Stimulated activated CD8-positive, alpha-beta memory T cell treated with anti-CD3 and anti-CD28 coated beads, Interleukin-15, amount 100 ng/mL, for 24 hours (primary cell): Measurements from ENCODE around the gene TRIM46.
A peak's percentile ranks its signal among the peaks of the same experiment; 100 is the strongest.
"Not testable (repeated sequence)": the region's sequence is repeated elsewhere in the genome, so short reads cannot be mapped to it uniquely, and the experiment has no call there.

Experiments used
- DNase-seq: peaks from one replicate; pipeline ENCODE4 v3.0.0-alpha.2; 2020; ENCODE audit warnings: low read depth

The TRIM46 gene

GRCh38 chr1:155137154-155137949 is 36.3 kb upstream of the TRIM46 start:
- no peak for DNase-seq

DNA sequence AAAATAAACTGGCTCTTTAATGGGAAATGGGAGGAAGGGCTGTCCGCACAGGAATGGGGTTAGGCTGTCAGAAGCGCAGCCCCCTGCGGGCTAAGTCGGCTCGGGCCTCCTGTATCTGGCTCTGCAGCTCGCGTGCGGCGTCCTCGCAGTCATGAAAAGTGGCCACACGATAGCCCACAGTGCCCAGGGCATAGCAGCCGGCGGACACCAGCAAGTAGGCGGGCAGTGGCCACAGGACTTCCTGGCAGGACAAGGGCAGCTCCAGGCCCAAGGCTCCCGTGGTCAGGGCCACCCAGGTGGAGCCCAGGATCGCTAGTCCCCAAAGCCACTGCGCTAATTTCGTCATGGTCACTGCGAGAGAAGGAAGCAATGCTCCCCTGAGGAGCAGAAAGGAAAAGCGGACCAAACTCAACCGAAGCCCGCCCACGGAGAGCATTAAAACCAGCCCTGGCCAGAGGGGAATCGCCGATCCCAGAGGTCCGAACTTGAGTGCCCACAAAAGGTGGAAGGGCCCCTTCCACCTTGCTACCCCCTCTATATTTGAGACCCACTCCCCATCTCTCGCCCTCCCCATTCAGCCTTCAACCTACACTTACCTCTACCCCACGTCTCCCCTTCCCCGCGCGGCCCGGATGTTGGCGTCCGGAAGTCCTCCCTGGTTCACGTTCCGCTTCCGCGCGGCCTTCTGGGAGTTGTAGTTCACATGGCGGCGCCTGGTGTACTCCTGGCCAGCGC is 33.6 kb upstream of the TRIM46 start, which contains the start of gene DPM3:
Gene DPM3, minus strand, starts transcription at position 637 of the 735 bp plus-strand sequence. Its CDS starts 291 bp downstream, at position 346.
- DNase-seq = peak; percentile 78

DNA sequence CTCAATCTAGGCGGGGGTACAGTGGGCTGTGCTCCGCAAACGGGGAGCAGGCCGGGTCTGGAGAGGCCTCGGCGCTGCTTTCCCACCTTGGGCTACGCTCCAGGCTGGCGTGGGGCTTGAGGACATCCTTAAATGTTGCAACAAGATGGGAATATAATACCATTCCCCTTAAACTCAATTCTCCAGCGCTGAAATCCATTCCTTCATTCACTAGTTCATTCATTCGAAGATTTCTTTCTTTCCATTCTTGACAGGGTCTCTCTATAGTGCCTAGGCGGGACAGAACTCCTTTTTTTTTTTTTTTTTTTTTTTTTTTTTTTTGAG is 33.1 kb upstream of the TRIM46 start:
- no peak for DNase-seq

DNA sequence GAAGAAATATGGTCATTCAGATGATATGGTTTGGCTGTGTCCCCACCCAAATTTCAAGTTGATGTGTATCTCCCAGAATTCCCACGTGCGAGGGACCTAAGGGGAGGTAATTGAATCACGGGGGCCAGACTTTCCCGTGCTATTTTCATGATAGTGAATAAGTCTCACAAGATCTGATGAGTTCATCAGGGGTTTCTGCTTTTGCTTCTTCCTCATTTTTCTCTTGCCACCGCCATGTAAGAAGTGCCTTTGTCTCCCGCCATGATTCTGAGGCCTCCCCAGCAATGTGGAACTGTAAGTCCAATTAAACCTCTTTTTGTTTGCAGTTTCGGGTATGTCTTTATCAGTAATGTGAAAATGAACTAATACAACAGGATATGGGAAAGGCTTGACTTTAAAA is 31.9 kb upstream of the TRIM46 start:
- no peak for DNase-seq

DNA sequence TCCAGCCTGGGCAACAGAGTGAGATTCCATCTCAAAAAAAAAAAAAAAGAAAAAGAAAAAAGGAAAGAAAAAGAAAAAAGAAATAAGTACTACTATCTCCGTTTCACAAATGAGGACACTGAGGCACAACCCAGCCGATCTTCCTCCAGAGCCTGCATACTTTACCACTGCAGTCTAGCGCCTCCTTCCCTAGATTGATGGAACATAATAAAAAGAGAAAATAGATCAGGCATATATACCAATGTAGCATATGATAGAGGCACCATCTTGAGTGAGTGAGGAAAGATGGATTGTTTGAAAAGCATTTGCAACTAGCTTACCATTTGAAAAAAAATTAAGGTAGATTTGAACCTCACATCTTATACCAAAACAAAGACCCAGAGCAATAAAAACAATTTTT is 28.2 kb upstream of the TRIM46 start:
- no peak for DNase-seq

DNA sequence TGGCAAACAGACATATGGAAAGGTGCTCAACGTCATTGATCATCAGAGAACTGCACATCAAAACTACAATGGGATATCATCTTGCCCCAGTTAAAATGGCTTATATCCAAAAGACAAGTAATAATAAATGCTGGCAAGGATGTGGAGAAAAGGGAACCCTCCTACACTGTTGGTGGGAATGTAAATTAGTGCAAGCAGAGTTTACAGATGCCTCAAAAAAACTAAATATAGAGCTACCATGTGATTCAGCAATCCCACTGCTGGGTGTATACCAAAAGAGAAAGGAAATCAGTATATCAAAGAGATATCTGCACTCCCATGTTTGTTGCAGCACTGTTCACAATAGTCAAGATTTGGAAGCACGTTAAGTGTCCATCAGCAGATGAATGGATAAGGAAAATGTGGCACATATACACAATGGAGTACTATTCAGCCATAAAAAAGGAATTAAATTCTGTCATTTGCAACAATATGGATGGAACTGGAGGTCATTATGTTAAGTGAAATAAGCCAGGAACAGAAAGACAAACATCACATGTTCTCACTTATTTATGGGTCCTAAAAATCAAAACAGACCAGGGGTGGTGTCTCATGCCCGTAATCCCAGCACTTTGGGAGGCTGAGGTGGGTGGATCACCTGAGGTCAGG is 17.5 kb upstream of the TRIM46 start:
- DNase-seq = not testable (repeated sequence)

GRCh38 chr1:155158991-155159390 is 14.7 kb upstream of the TRIM46 start:
- DNase-seq = no peak

- DNase-seq = no peak
These were observed 13.5 kb upstream of the TRIM46 start for GRCh38 chr1:155160128-155160527.

DNA sequence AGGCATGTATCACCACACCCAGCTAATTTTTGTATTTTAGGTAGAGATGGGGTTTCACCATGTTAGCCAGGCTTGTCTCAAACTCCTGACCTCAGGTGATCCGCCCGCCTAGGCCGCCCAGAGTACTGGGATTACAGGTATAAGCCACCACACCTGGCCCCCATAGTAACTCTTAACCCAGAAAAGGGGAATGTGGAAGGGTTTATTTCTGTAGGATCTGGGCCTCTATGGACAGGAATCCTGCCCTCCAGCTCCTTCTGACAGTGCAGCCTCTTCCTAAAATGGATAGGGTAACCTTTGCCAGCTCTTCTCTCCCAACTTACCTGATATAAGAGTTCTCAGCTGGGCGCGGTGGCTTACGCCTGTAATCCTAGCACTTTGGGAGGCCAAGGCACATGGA is 11.0 kb upstream of the TRIM46 start:
- not testable (repeated sequence) for DNase-seq

DNA sequence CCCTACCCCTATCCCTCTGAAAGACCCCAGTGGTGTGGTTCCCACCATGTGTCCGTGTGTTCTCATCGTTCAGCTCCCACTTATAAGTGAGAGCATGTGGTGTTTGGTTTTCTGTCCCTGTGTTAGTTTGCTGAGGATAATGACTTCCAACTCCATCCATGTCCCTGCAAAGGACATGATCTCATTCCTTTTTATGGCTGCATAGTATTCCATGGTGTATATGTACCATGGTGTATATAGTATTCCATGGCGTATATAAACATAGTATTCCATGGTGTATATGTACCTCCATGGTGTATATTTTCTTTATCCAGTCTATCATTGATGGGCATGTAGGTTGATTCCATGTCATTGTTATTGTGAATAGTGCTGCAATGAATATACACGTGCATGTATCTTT is 9.9 kb upstream of the TRIM46 start:
- not testable (repeated sequence) for DNase-seq

GRCh38 chr1:155164625-155165024 is 9.0 kb upstream of the TRIM46 start:
- DNase-seq = not testable (repeated sequence)

GRCh38 chr1:155166051-155166470 is 7.6 kb upstream of the TRIM46 start:
- no peak for DNase-seq

- no peak for DNase-seq
These were observed 7.0 kb upstream of the TRIM46 start for GRCh38 chr1:155166471-155167165.

DNA sequence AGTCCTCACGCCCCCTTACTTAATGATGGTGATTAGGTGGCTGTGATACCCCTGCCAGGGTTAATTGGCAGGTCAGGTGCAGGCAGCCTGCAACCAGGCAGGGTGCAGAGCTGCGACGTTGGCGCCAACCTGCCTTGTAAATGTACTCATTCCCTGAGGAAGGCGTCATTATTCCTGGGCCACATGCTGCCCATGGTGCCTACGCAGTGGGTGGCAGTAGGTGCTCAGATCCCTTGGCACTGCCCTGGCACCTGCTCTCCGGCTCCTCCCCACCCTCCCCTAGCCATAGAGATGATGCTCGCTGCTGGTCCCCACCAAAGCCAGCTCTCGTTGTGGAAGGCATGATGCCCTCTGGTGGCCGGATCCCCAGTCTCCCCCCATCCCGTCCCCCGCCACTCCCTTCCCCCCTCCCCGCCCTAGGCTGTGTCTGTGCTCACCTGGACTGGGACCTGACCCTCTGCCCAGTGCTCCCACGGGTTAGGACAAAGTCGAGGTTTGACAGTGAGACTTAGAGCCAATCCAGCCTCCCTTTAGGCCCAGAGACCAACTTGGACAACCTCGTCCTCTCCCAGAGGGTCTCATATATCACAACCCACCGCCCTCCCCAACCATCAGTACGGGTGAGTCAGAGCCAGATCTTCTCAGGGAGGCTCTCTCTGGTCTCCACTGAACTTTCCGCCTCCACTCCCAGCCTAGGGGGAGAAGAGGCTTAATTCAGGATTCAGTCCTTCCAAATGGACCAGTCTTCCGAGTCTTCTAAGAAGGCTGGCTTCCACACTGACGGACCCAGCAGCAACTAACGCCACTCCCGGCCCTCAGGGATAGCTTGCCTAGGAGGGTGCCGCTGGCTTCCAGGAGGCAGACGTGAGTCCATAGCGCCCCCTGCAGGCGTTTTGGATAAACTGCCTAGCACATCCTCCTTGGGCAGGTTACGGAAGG is 6.2 kb upstream of the TRIM46 start:
- DNase-seq = peak; percentile 86

DNA sequence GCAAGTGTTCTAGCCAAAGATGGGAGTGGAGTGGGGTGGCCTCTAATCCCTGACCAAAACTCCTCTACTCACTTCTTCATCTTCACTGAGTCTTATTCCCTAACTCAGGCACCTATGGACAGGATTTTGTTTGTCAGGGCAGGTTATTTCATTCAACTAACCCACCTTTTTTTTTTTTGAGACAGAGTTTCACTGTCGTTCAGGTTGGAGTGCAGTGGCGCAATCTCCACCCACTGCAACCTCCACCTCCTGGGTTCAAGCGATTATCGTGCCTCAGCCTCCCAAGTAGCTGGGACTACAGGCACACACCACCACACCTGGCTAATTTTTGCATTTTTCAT is 5.6 kb upstream of the TRIM46 start:
- not testable (repeated sequence) for DNase-seq

- DNase-seq = no peak
These were observed 5.0 kb upstream of the TRIM46 start for GRCh38 chr1:155168456-155169210.

- DNase-seq = no peak
These were observed 4.1 kb upstream of the TRIM46 start for GRCh38 chr1:155169541-155169940.

- no peak for DNase-seq
These were observed 3.4 kb upstream of the TRIM46 start for GRCh38 chr1:155170101-155170785.

DNA sequence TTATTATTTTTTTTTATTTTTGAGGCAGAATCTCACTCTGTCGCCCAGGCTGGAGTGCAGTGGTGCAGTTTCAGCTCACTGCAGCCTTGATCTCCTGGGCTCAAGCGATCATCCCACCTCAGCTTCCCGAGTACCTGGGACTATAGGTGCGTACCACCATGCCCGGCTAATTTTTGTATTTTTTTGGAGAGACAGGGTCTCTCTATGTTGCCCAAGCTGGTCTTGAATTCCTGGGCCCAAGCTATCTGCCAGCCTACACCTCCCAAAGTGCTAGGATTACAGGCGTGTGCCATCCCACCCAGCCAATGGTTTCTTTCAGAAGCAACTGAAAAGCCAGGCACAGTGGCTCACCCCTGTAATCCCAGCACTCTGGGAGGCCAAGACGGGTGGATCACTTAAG is 2.8 kb upstream of the TRIM46 start:
- DNase-seq = no peak
